HG03439 (cell line): Measurements from ENCODE around the gene ECHDC3.
A peak's percentile ranks its signal among the peaks of the same experiment; 100 is the strongest.
"Not testable (repeated sequence)": the region's sequence is repeated elsewhere in the genome, so short reads cannot be mapped to it uniquely, and the experiment has no call there.

Experiments
- ATAC-seq: cut with Tn5 transposase; IDR thresholded peaks from one replicate; pipeline ENCODE4 v1.9.1; 2021; ENCODE audit warnings: mild to moderate bottlenecking, moderate library complexity; ENCODE audit not compliant: unreplicated experiment

ECHDC3 gene

GRCh38 chr10:11715815-11716494 lies 26.2 kb upstream of the ECHDC3 start:
- no peak for ATAC-seq

GRCh38 chr10:11716686-11717085 lies 25.5 kb upstream of the ECHDC3 start:
- no peak for ATAC-seq

GRCh38 chr10:11719496-11720259 lies 22.5 kb upstream of the ECHDC3 start:
- ATAC-seq = no peak

GRCh38 chr10:11720260-11720741 lies 21.9 kb upstream of the ECHDC3 start:
- ATAC-seq = no peak

GRCh38 chr10:11721806-11722205 lies 20.4 kb upstream of the ECHDC3 start:
- ATAC-seq = no peak

GRCh38 chr10:11723359-11723758 lies 18.8 kb upstream of the ECHDC3 start:
- ATAC-seq = no peak

GRCh38 chr10:11724938-11725776 lies 17.0 kb upstream of the ECHDC3 start:
- ATAC-seq = no peak

- no peak for ATAC-seq
These were observed 16.3 kb upstream of the ECHDC3 start for GRCh38 chr10:11725912-11726311.

- no peak for ATAC-seq
These were observed 14.6 kb upstream of the ECHDC3 start for GRCh38 chr10:11727563-11727962.

GRCh38 chr10:11728353-11728752 lies 13.8 kb upstream of the ECHDC3 start:
- ATAC-seq = no peak

- ATAC-seq = no peak
These were observed 12.3 kb upstream of the ECHDC3 start for GRCh38 chr10:11729790-11730315.

GRCh38 chr10:11730779-11731178 lies 11.4 kb upstream of the ECHDC3 start:
- no peak for ATAC-seq

- ATAC-seq = not testable (repeated sequence)
These were observed 5.4 kb upstream of the ECHDC3 start for GRCh38 chr10:11736767-11737166.

GRCh38 chr10:11737258-11738032 lies 4.7 kb upstream of the ECHDC3 start:
- not testable (repeated sequence) for ATAC-seq

GRCh38 chr10:11740907-11741306 lies 1.3 kb upstream of the ECHDC3 start:
- ATAC-seq = no peak

GRCh38 chr10:11741608-11742007 lies 574 bp upstream of the ECHDC3 start:
- ATAC-seq = no peak

- ATAC-seq = peak; percentile 2
These were observed 657 bp downstream of the ECHDC3 start for GRCh38 chr10:11742779-11743298.

- ATAC-seq = no peak
These were observed 1.5 kb downstream of the ECHDC3 start for GRCh38 chr10:11743461-11744338.

- ATAC-seq = no peak
These were observed 2.9 kb downstream of the ECHDC3 start for GRCh38 chr10:11745045-11745444.
